Measurements from ENCODE around the gene ERP27.

Gene ERP27

GRCh38 chr12:14873440-14874185 is 64.7 kb downstream of the ERP27 start:
- Histone ChIP-seq H3K4me1 (ENCODE audit: control insufficient read depth, insufficient read depth, low read length) (no peaks in the 10 kb centered on the region), H3K9ac (ENCODE audit: low read depth, low read length) (no peak overlapping the region), H3K36me3 (ENCODE audit: control insufficient read depth, insufficient read depth, low read length) (no peaks in the 10 kb centered on the region), H3K9me3 (ENCODE audit: control insufficient read depth, insufficient read depth, low read length) (no peaks in the 10 kb centered on the region), H3K27me3 (ENCODE audit: control insufficient read depth, insufficient read depth, low read length) (no peaks in the 10 kb centered on the region), H3K4me3 (ENCODE audit: low read depth, low read length) (no peak overlapping the region)

- no peak overlapping the region for H3K4me3 ChIP-seq (ENCODE audit: low read depth, low read length)
- no peaks in the 10 kb centered on the region for H3K4me1 ChIP-seq (ENCODE audit: control insufficient read depth, insufficient read depth, low read length)
- H3K27me3 ChIP-seq (ENCODE audit: control insufficient read depth, insufficient read depth, low read length): no peaks in the 10 kb centered on the region
- no peaks in the 10 kb centered on the region for H3K9me3 ChIP-seq (ENCODE audit: control insufficient read depth, insufficient read depth, low read length)
- H3K9ac ChIP-seq (ENCODE audit: low read depth, low read length): no peak overlapping the region
- H3K36me3 ChIP-seq (ENCODE audit: control insufficient read depth, insufficient read depth, low read length): no peaks in the 10 kb centered on the region
Observed at GRCh38 chr12:14871886-14872285, 66.5 kb downstream of the ERP27 start.

- H3K9ac ChIP-seq (ENCODE audit: low read depth, low read length): no peak overlapping the region
Observed at GRCh38 chr12:14871247-14871646, 67.1 kb downstream of the ERP27 start.

GRCh38 chr12:14868916-14869506 is 69.3 kb downstream of the ERP27 start:
- no peaks in the 10 kb centered on the region for H3K9me3 ChIP-seq (ENCODE audit: control insufficient read depth, insufficient read depth, low read length)
- H3K4me3 ChIP-seq (ENCODE audit: low read depth, low read length): no peak overlapping the region
- H3K36me3 ChIP-seq (ENCODE audit: control insufficient read depth, insufficient read depth, low read length): no peaks in the 10 kb centered on the region
- H3K27me3 ChIP-seq (ENCODE audit: control insufficient read depth, insufficient read depth, low read length): no peaks in the 10 kb centered on the region
- H3K4me1 ChIP-seq (ENCODE audit: control insufficient read depth, insufficient read depth, low read length): no peaks in the 10 kb centered on the region
- H3K9ac ChIP-seq (ENCODE audit: low read depth, low read length): no peak overlapping the region

More at GRCh38 chr12:14871247-14871646, 67.1 kb downstream of the ERP27 start:
- H3K36me3 ChIP-seq (ENCODE audit: control insufficient read depth, insufficient read depth, low read length): no peaks in the 10 kb centered on the region
- H3K4me1 ChIP-seq (ENCODE audit: control insufficient read depth, insufficient read depth, low read length): no peaks in the 10 kb centered on the region
- H3K27me3 ChIP-seq (ENCODE audit: control insufficient read depth, insufficient read depth, low read length): no peaks in the 10 kb centered on the region
- H3K4me3 ChIP-seq (ENCODE audit: low read depth, low read length): no peak overlapping the region
- no peaks in the 10 kb centered on the region for H3K9me3 ChIP-seq (ENCODE audit: control insufficient read depth, insufficient read depth, low read length)
